ENCODE measurements around the gene TMPRSS4. TPM values are rescaled to one million over a fixed set of nuclear protein-coding genes. Genes with fewer than 3 reads are reported as not detected.

The TMPRSS4 gene
- total and polyA plus RNA-seq, 2 experiments from 2014 or later, result 0.10 to 0.58 TPM

GRCh38 chr11:118135051-118135795 is 58.3 kb downstream of the TMPRSS4 start (continued):
- TF ChIP-seq ZNF462 (CRISPR knock-in tag; IDR thresholded peaks at IDR 0.05), result no peak
- TF ChIP-seq ZNF114 (CRISPR knock-in tag; IDR thresholded peaks at IDR 0.05), result no peak

GRCh38 chr11:118135796-118136165 is 58.9 kb downstream of the TMPRSS4 start:
- DNase-seq (ENCODE audit: low spot score) (no peak), ATAC-seq (no peak)
- Mint-ChIP-seq H3K4me3 (no peak overlapping the region), H3K4me1 (peaks cover 6% of the 10 kb centered on the region), H3K9me3 (no peaks in the 10 kb centered on the region), H3K36me3 (ENCODE audit: low read depth) (no peaks in the 10 kb centered on the region; the same call in 2 of the 3 replicates), H3K27me3 (ENCODE audit: insufficient read depth, low read depth, poor library complexity) (peaks cover 8% of the 10 kb centered on the region), H3K27ac (no peak overlapping the region)
- Histone ChIP-seq H3F3A (replicated peaks; ENCODE audit: low read depth) (no peaks in the 10 kb centered on the region), H3K79me2 (replicated peaks; ENCODE audit: insufficient read depth) (no peaks in the 10 kb centered on the region), H4K20me1 (replicated peaks; ENCODE audit: insufficient read depth) (no peaks in the 10 kb centered on the region), H3K9me2 (ENCODE audit: insufficient read depth) (no peaks in the 10 kb centered on the region), H3K4me2 (no peak overlapping the region), H3K36me3 (ENCODE audit: insufficient read depth) (no peaks in the 10 kb centered on the region), H3K4me3 (no peak overlapping the region), H2AFZ (no peak overlapping the region), H3K27ac (ENCODE audit: low read depth) (no peak overlapping the region), H3K4me1 (ENCODE audit: insufficient read depth) (no peaks in the 10 kb centered on the region), H3K27me3 (ENCODE audit: insufficient read depth) (no peaks in the 10 kb centered on the region)
- no peak for TF ChIP-seq EZH2 (IDR thresholded peaks at IDR 0.05; ENCODE audit: low read depth, unreplicated experiment)

- H3K9me2 ChIP-seq (ENCODE audit: insufficient read depth), result no peaks in the 10 kb centered on the region
- H3K79me2 ChIP-seq (replicated peaks; ENCODE audit: insufficient read depth), result no peaks in the 10 kb centered on the region
- H3K27ac Mint-ChIP-seq, result no peak overlapping the region
- no peaks in the 10 kb centered on the region for H3K27me3 ChIP-seq (ENCODE audit: insufficient read depth)
- no peaks in the 10 kb centered on the region for H3F3A ChIP-seq (replicated peaks; ENCODE audit: low read depth)
- no peaks in the 10 kb centered on the region for H3K9me3 Mint-ChIP-seq
- H3K27me3 Mint-ChIP-seq (ENCODE audit: insufficient read depth, low read depth, poor library complexity), result peaks cover 8% of the 10 kb centered on the region
- DNase-seq (ENCODE audit: low spot score) (no peak), ATAC-seq (no peak)
- H3K4me3 Mint-ChIP-seq, result no peak overlapping the region
- no peak overlapping the region for H2AFZ ChIP-seq
- H3K36me3 ChIP-seq (ENCODE audit: insufficient read depth), result no peaks in the 10 kb centered on the region
- no peak overlapping the region for H3K27ac ChIP-seq (ENCODE audit: low read depth)
- no peak overlapping the region for H3K4me3 ChIP-seq
- no peaks in the 10 kb centered on the region for H4K20me1 ChIP-seq (replicated peaks; ENCODE audit: insufficient read depth)
- no peaks in the 10 kb centered on the region for H3K4me1 ChIP-seq (ENCODE audit: insufficient read depth)
- H3K36me3 Mint-ChIP-seq (ENCODE audit: low read depth), result no peaks in the 10 kb centered on the region; the same call in 2 of the 3 replicates
- peaks cover 6% of the 10 kb centered on the region for H3K4me1 Mint-ChIP-seq
- H3K4me2 ChIP-seq, result no peak overlapping the region
- no peak for TF ChIP-seq REST (IDR thresholded peaks at IDR 0.05; ENCODE audit: unreplicated experiment)
Measured at GRCh38 chr11:118136341-118136740, 59.5 kb downstream of the TMPRSS4 start.
